Pancreas (tissue), 10 donors: ENCODE measurements around the gene FCMR. TPM values are rescaled to one million over a fixed set of nuclear protein-coding genes. Genes with fewer than 3 reads are reported as not detected.

Experiments used
- ATAC-seq, 4 donors: fragments of 200-7000 bp; cut with Tn5 transposase; one replicate each; pipeline versions ENCODE4 v1.8.0 to v1.9.1; 2020; ENCODE audit warnings: mild to moderate bottlenecking in 4 of 4, moderate library complexity in 4 of 4
- DNase-seq, 6 donors: peaks; one replicate each; pipeline ENCODE4 v3.0.0-alpha.2; 2020
- FAIRE-seq: peaks from 2 replicates; lab custom pipeline; 2012; peaks lifted over from hg19 to GRCh38; lab: Jason Lieb, UNC
- H3K27ac ChIP-seq, 4 donors: fragments of 200-600 bp; sonication (generic); 1 replicate in 3 of 4; 2 replicates in 1 of 4; pipeline versions ENCODE4 v1.5.0 to v1.8.0; 2020
- H3K27me3 ChIP-seq, 4 donors: fragments of 200-600 bp; one replicate each; pipeline ENCODE4 v1.8.0; 2021
- H3K36me3 ChIP-seq, 3 donors: fragments of 200-600 bp; sonication (generic) in 1 of 3; one replicate each; pipeline versions ENCODE4 v1.5.0 to v1.8.0; 2020 to 2021
- H3K4me1 ChIP-seq, 3 donors: fragments of 200-600 bp; one replicate each; pipeline ENCODE4 v1.8.0; 2021
- H3K4me3 ChIP-seq, 4 donors: fragments of 200-600 bp; sonication (generic) in 2 of 4; one replicate each; pipeline versions ENCODE4 v1.5.0 to v1.8.0; 2020 to 2021
- H3K9me3 ChIP-seq, 4 donors: fragments of 200-600 bp; one replicate each; pipeline ENCODE4 v1.8.0; 2021
- CTCF ChIP-seq, 4 donors: fragments of 200-600 bp; sonication (generic) in 3 of 4; IDR thresholded peaks; one replicate each; pipeline versions ENCODE4 v1.5.0 to v1.8.0; 2021; ENCODE audit warnings: antibody characterized with exemption in 4 of 4
- WGBS, 2 donors: extraction: QIAGEN DNeasy Blood & Tissue Kit; methylation state at CpG; one replicate each; pipeline ENCODE4 v1.1.7; 2013; 5-methylcytosine and 5-hydroxymethylcytosine counted together
- intact Hi-C, 3 donors: fragments of 100-400 bp; cut with DNase I; formaldehyde crosslinking; loops; one replicate each; pipeline versions ENCODE4 v1.11.1 to v1.14.2; 2022
- polyA plus RNA-seq, 2 donors: library from polyadenylated mRNA; stranded (reverse); fragments of 200-250 nt; gene quantifications; one replicate each; pipeline ENCODE4 v1.2.3, GENCODE V29; 2013
- total RNA-seq, 6 donors: library from RNA; stranded (reverse); fragmentation: NEBNext Ultra II Directional in 4 of 6; extraction: Animal tissue kit (Norgen Biotek cat#: 25700) in 4 of 6; gene quantifications; one replicate each; pipeline versions ENCODE4 v1.2.1 to v1.2.4, GENCODE V29; 2021 to 2023
- donor health status: healthy with polysubstance abuse.
- donor health status: DM: no; HTN: no; CAD: no; lungs with moderate emphysema.
- donor health status: DM: no; HTN: no; CAD: no.
- donor health status: control.
- donor health status: control.
- donor health status: Bipolar disorder and iron deficiency.
- donor health status: DM: yes; HTN: yes; CAD: no.
- donor health status: DM: no; HTN: no; CAD: no.
- donor health status: DM: no; HTN: no; CAD: no.
- donor health status: DM: yes; HTN: yes; CAD: no.

Gene FCMR
- total and polyA plus RNA-seq, 8 donors = 0.58 to 2.0 (median 0.97) TPM

GRCh38 chr1:206967096-206967849, 45.5 kb upstream of the FCMR start:
- Histone ChIP-seq H3K9me3 (no peaks in the 10 kb centered on the region), H3K27me3 (no peaks in the 10 kb centered on the region), H3K4me1 (peaks cover 0 to 12% (median 9%) of the 10 kb centered on the region in 3 donors), H3K27ac (peak overlapping the region in 2 of 4 donors; percentile 15 to 17), H3K4me3 (no peak overlapping the region), H3K36me3 (no peaks in the 10 kb centered on the region)
- no peak for TF ChIP-seq CTCF (IDR thresholded peaks at IDR 0.05)
- intact Hi-C loops = no loop called here
- FAIRE-seq (no peak), DNase-seq (no peak), ATAC-seq (peak in 2 of 4 donors; percentile 46 to 50)
- 72% methylated on average over 8 of the region's 8 CpGs for WGBS, 2 donors

DNA sequence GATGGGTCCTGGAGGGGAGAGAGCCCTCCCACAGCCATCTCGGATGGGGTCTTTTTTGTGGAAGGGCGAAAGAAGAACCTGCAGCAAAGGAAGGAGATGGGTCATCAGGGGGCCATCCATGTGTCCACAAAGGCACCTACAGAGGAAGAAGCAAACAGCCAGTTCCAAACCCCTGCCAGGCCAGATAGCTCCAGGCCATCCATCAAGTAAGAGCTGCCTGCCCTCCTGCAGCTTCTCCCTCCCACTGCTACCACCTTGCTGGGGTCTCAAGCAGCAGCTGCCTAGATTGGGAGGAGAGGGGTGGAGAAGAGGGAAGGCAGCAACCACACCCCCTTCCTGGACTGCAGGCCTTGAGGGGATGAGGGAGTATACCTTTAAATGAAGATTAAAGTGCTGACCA, 44.0 kb upstream of the FCMR start:
- Histone ChIP-seq H3K27ac (no peak overlapping the region), H3K36me3 (no peaks in the 10 kb centered on the region), H3K4me3 (no peak overlapping the region), H3K9me3 (no peaks in the 10 kb centered on the region), H3K4me1 (peaks cover 0 to 12% (median 9%) of the 10 kb centered on the region in 3 donors), H3K27me3 (no peaks in the 10 kb centered on the region)
- DNase-seq = no peak
- intact Hi-C loops = no loop called here
- TF ChIP-seq CTCF (IDR thresholded peaks at IDR 0.05) = no peak
- no peak for FAIRE-seq
- no peak for ATAC-seq
- 87 to 88% methylated on average over 2 of the region's 2 CpGs for WGBS, 2 donors

- intact Hi-C loops = no loop called here
- FAIRE-seq (no peak), DNase-seq (no peak), ATAC-seq (no peak)
- no peaks in the 10 kb centered on the region for H3K36me3 ChIP-seq
- H3K4me3 ChIP-seq = no peak overlapping the region
- TF ChIP-seq CTCF (IDR thresholded peaks at IDR 0.05) = no peak
- H3K9me3 ChIP-seq = no peaks in the 10 kb centered on the region
- 89 to 91% methylated on average over 1 of the region's 1 CpG for WGBS, 2 donors
- peaks cover 0 to 4% (median 2%) of the 10 kb centered on the region in 3 donors for H3K4me1 ChIP-seq
- H3K27ac ChIP-seq = no peak overlapping the region
- H3K27me3 ChIP-seq = no peaks in the 10 kb centered on the region
These were observed 42.0 kb upstream of the FCMR start for GRCh38 chr1:206963740-206964139.

GRCh38 chr1:206963119-206963712, 41.5 kb upstream of the FCMR start:
- Histone ChIP-seq H3K4me1 (no peaks in the 10 kb centered on the region), H3K4me3 (no peak overlapping the region), H3K27ac (no peak overlapping the region), H3K9me3 (no peaks in the 10 kb centered on the region), H3K27me3 (no peaks in the 10 kb centered on the region), H3K36me3 (no peaks in the 10 kb centered on the region)
- intact Hi-C loops = no loop called here
- DNase-seq (no peak), ATAC-seq (no peak), FAIRE-seq (no peak)
- no peak for TF ChIP-seq CTCF (IDR thresholded peaks at IDR 0.05)
- 84 to 92% methylated on average over 5 of the region's 5 CpGs for whole genome bisulfite sequencing, 2 donors

DNA sequence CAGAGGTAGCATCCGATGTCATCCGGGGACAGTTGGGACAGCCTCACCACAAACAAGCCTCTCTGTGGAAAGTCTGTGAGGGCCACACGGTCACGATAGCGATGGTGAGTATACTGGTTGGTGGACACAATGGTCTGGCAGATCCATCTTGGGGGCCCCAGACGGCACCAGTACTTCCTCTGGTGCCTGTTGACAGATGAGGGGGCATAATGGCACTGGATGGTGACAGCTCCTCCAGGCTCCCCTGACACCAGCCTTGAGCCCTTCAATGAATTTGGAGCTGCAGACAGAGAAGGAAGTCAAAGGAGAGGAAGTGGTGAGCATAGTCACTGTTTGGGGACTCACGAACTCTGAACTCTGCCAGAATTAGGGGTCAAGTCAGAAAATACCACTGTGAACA, 40.5 kb upstream of the FCMR start:
- TF ChIP-seq CTCF (IDR thresholded peaks at IDR 0.05) = no peak
- Histone ChIP-seq H3K27me3 (no peaks in the 10 kb centered on the region), H3K4me3 (no peak overlapping the region), H3K4me1 (no peaks in the 10 kb centered on the region), H3K27ac (no peak overlapping the region), H3K36me3 (no peaks in the 10 kb centered on the region), H3K9me3 (no peaks in the 10 kb centered on the region)
- FAIRE-seq (no peak), ATAC-seq (peak in 1 of 4 donors; percentile 59), DNase-seq (no peak)
- WGBS, 2 donors = 89 to 90% methylated on average over 7 of the region's 7 CpGs
- intact Hi-C loops = no loop called here
